Endodermal cell (in vitro differentiated cells): ENCODE results near the gene CHST2. TPM values are rescaled to one million over a fixed set of nuclear protein-coding genes. Genes with fewer than 3 reads are reported as not detected.

ENCODE experiments used
- DNase-seq: peaks from one replicate; pipeline ENCODE4 v3.0.0-alpha.2; 2017
- H3K27ac ChIP-seq: 2 replicates; pipeline ENCODE4 v1.5.1; 2013; ENCODE audit warnings: mild to moderate bottlenecking, low read depth, low read length, moderate library complexity
- H3K27me3 ChIP-seq: 2 replicates; pipeline ENCODE4 v1.6.1; 2013; ENCODE audit warnings: mild to moderate bottlenecking, low read length, moderate library complexity; ENCODE audit not compliant: insufficient read depth, control insufficient read depth, poor library complexity, severe bottlenecking
- H3K36me3 ChIP-seq: 2 replicates; pipeline ENCODE4 v1.7.0; 2013; ENCODE audit warnings: mild to moderate bottlenecking, low read length, moderate library complexity; ENCODE audit not compliant: control insufficient read depth, insufficient read depth
- H3K4me1 ChIP-seq: one replicate; pipeline ENCODE4 v1.7.0; 2013; ENCODE audit warnings: low read length; ENCODE audit not compliant: control insufficient read depth, insufficient read depth
- H3K4me3 ChIP-seq: 2 replicates; pipeline ENCODE4 v1.5.1; 2013; ENCODE audit warnings: mild to moderate bottlenecking, low read length, moderate library complexity
- H3K9ac ChIP-seq: 2 replicates; pipeline ENCODE4 v1.6.1; 2013; ENCODE audit warnings: mild to moderate bottlenecking, low read length, moderate library complexity; ENCODE audit not compliant: poor library complexity, severe bottlenecking; ENCODE audit errors: extremely low read depth
- H3K9me3 ChIP-seq: 2 replicates; pipeline ENCODE4 v1.6.1; 2013; ENCODE audit warnings: mild to moderate bottlenecking, low read length, moderate library complexity; ENCODE audit not compliant: control insufficient read depth
- H3K27ac Mint-ChIP-seq: 2 replicates; pipeline ENCODE4 v1.8.0; 2020; ENCODE audit warnings: mixed read lengths
- H3K27me3 Mint-ChIP-seq: 2 replicates; pipeline ENCODE4 v1.8.0; 2021; ENCODE audit warnings: mild to moderate bottlenecking, mixed read lengths; ENCODE audit not compliant: insufficient read depth
- H3K36me3 Mint-ChIP-seq: 2 replicates; pipeline ENCODE4 v1.8.0; 2020; ENCODE audit warnings: low read depth, mixed read lengths
- H3K4me1 Mint-ChIP-seq: 2 replicates; pipeline ENCODE4 v1.8.0; 2020; ENCODE audit warnings: mixed read lengths
- H3K4me3 Mint-ChIP-seq: 2 replicates; pipeline ENCODE4 v1.8.0; 2020; ENCODE audit warnings: mild to moderate bottlenecking, moderate library complexity, mixed read lengths
- H3K9me3 Mint-ChIP-seq: 2 replicates; pipeline ENCODE4 v1.8.0; 2020; ENCODE audit warnings: mild to moderate bottlenecking, mixed read lengths
- WGBS, 2 experiments: methylation state at CpG; one replicate each; pipeline versions ENCODE4 v1.1.5 to v1.1.7; 2013; ENCODE audit warnings: missing lambda C conversion rate in 2 of 2, mixed read lengths in 1 of 2; ENCODE audit not compliant: insufficient coverage in 1 of 2, insufficient read length in 1 of 2; 5-methylcytosine and 5-hydroxymethylcytosine counted together
- total RNA-seq, 2 donors: library from RNA; stranded (reverse); fragmentation: NEBNext Ultra II Directional in 1 of 2; extraction: Animal tissue kit (Norgen Biotek cat#: 25700) in 1 of 2; gene quantifications; 2 replicates in 1 of 2; 3 replicates in 1 of 2; pipeline ENCODE4 v1.2.1, GENCODE V29; 2021
- TF ChIP-seq, protein P1 (sequence below): fragments of 200-600 bp; sonication (generic); conservative IDR thresholded peaks from 2 replicates; pipeline ENCODE4 v1.5.0; 2021; ENCODE audit warnings: antibody characterized with exemption, mild to moderate bottlenecking

Gene CHST2
- total RNA-seq, 2 donors from 2014 or later: 3.4 to 7.2 TPM

DNA sequence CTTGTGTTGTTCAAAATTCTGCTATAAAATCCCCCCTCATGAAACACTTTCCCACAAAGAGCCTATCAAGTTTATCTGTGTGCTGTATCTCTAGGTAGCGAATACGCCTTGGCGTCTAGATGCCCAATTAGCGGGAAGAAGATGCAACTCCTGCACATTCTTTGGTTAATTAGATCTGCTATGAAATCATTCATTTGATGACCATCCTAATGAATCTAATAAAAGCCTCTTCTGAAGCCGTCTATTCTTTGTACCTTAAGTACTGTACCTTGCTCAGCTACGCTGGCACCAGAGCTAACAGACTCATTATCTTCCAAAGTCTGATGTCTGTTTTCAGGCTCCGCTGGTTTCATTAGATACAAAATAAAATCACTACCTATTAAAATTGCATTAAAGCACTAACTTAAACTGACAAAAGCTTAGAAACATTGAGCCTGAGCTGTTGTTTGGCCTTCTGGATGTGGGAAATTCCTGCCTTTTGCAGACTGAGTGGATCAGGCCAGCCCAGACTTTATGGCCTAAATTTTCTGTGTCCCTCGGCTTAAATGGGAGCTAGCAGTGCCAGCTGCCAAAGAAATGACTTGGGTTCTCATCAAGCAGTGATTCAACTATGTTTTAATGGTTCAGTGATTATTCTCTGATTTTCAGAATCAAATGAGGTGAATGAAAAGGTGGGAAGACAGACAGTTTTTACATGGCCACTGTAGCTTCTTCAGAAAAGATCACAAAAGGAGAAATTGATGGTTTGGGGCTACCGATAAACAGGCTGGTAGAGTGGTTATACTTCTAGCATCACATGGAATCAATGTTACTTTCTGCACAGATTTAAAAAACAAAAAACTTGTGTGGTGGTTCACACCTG lies 28.4 kb upstream of the CHST2 start:
- 95 to 96% methylated on average over 9 of the region's 9 CpGs for WGBS, 2 experiments
- Histone ChIP-seq H3K4me3 (no peak overlapping the region), H3K27ac (no peak overlapping the region), H3K9ac (no peak overlapping the region), H3K36me3 (no peaks in the 10 kb centered on the region), H3K27me3 (no peaks in the 10 kb centered on the region), H3K9me3 (peaks cover 11% of the 10 kb centered on the region), H3K4me1 (no peaks in the 10 kb centered on the region)
- Mint-ChIP-seq H3K4me3 (no peak overlapping the region), H3K36me3 (no peaks in the 10 kb centered on the region), H3K4me1 (no peaks in the 10 kb centered on the region), H3K27ac (no peak overlapping the region), H3K27me3 (no peaks in the 10 kb centered on the region), H3K9me3 (peaks cover 26% of the 10 kb centered on the region)
- TF ChIP-seq, protein P1, sequence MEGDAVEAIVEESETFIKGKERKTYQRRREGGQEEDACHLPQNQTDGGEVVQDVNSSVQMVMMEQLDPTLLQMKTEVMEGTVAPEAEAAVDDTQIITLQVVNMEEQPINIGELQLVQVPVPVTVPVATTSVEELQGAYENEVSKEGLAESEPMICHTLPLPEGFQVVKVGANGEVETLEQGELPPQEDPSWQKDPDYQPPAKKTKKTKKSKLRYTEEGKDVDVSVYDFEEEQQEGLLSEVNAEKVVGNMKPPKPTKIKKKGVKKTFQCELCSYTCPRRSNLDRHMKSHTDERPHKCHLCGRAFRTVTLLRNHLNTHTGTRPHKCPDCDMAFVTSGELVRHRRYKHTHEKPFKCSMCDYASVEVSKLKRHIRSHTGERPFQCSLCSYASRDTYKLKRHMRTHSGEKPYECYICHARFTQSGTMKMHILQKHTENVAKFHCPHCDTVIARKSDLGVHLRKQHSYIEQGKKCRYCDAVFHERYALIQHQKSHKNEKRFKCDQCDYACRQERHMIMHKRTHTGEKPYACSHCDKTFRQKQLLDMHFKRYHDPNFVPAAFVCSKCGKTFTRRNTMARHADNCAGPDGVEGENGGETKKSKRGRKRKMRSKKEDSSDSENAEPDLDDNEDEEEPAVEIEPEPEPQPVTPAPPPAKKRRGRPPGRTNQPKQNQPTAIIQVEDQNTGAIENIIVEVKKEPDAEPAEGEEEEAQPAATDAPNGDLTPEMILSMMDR: no peak
- no peak for DNase-seq

DNA sequence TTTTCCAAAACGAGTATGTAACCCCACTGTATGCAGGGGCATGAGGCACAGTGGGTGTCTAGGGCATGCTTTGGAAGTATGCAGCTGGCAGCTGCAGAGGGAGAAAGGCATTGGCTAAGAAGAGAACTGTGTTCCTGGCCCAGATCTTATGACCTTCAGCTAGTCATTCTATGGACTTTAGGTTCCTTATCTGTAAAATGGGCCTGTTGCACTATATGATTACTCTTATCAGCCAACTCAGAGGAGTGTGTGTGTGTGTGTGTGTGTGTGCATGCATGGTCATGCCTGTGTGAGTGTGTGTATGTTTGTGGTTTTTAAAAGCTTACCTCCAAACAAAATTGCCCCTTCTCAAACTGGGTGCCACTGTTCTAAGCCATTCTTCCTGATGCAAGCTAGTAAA lies 27.4 kb upstream of the CHST2 start:
- Mint-ChIP-seq H3K9me3 (peaks cover 31% of the 10 kb centered on the region), H3K36me3 (no peaks in the 10 kb centered on the region), H3K4me1 (no peaks in the 10 kb centered on the region), H3K27ac (no peak overlapping the region), H3K4me3 (no peak overlapping the region), H3K27me3 (no peaks in the 10 kb centered on the region)
- Histone ChIP-seq H3K27me3 (no peaks in the 10 kb centered on the region), H3K36me3 (no peaks in the 10 kb centered on the region), H3K27ac (no peak overlapping the region), H3K4me1 (no peaks in the 10 kb centered on the region), H3K4me3 (no peak overlapping the region), H3K9me3 (peaks cover 20% of the 10 kb centered on the region), H3K9ac (no peak overlapping the region)
- 79 to 88% methylated on average over 1 of the region's 1 CpG for WGBS, 2 experiments
- TF ChIP-seq, protein P1: no peak
- no peak for DNase-seq

DNA sequence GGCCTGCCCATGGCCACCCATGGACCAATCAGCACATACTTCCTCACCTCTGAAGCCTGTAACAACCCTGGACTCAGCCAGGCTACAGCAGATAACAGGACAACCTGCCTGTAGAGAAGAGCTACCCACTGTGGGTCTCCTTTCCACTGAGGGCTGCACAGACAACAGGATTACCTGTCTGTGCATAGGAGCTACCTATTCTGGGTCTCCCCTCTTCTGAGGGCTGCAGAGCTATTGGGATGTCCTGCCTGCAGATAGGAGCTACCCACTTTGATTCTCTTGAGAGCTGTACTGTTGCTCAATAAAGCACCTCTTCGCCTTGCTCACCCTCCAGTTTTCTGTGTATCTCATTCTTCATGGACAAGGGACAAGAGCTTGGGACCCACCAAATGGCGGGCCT lies 23.8 kb upstream of the CHST2 start:
- H3K4me1 Mint-ChIP-seq: no peaks in the 10 kb centered on the region
- Histone ChIP-seq H3K4me3 (no peak overlapping the region), H3K9me3 (peaks cover 17% of the 10 kb centered on the region), H3K36me3 (no peaks in the 10 kb centered on the region), H3K9ac (no peak overlapping the region), H3K4me1 (no peaks in the 10 kb centered on the region), H3K27me3 (no peaks in the 10 kb centered on the region), H3K27ac (no peak overlapping the region)
- H3K4me3 Mint-ChIP-seq: no peak overlapping the region
- H3K9me3 Mint-ChIP-seq: peaks cover 17% of the 10 kb centered on the region
- no peaks in the 10 kb centered on the region for H3K27me3 Mint-ChIP-seq
- H3K27ac Mint-ChIP-seq: no peak overlapping the region
- TF ChIP-seq, protein P1: no peak
- 90 to 100% methylated on average over 2 of the region's 2 CpGs for WGBS, 2 experiments
- no peaks in the 10 kb centered on the region for H3K36me3 Mint-ChIP-seq
- DNase-seq: no peak
